Activated CD8-positive, alpha-beta T cell treated with anti-CD3 and anti-CD28 coated beads, Interleukin-2, amount 10 ng/mL, durations not matched to agents 7 days and 5 days (primary cell): ENCODE measurements around the gene HUS1B. TPM values are rescaled to one million over a fixed set of nuclear protein-coding genes. Genes with fewer than 3 reads are reported as not detected.

Source experiments
- ATAC-seq: fragments of 150-1000 bp; cut with Tn5 transposase; one replicate; pipeline ENCODE4 v1.10.0; 2021; ENCODE audit warnings: moderate library complexity
- CTCF ChIA-PET: fragments of 350-600 bp; sonication (Branson Sonifier 250); formaldehyde crosslinking; loops from one replicate; lab custom pipeline; 2021; ENCODE audit warnings: antibody characterized with exemption; lab: Charles Lee
- POLR2A ChIA-PET: fragments of 350-600 bp; sonication (Branson Sonifier 250); formaldehyde crosslinking; loops from one replicate; lab custom pipeline; 2021; ENCODE audit warnings: antibody characterized with exemption; lab: Charles Lee
- DNase-seq: peaks from one replicate; pipeline ENCODE4 v3.0.0-alpha.2; 2020
- H3K27ac Mint-ChIP-seq: one replicate; pipeline ENCODE4 v1.8.0; 2021; ENCODE audit warnings: mild to moderate bottlenecking, mixed read lengths
- H3K27me3 Mint-ChIP-seq: one replicate; pipeline ENCODE4 v1.8.0; 2021; ENCODE audit warnings: low read depth, mixed read lengths
- H3K36me3 Mint-ChIP-seq: one replicate; pipeline ENCODE4 v1.8.0; 2021; ENCODE audit warnings: low read depth, mixed read lengths
- H3K4me1 Mint-ChIP-seq: one replicate; pipeline ENCODE4 v1.8.0; 2021; ENCODE audit warnings: low read depth, mixed read lengths
- H3K4me3 Mint-ChIP-seq: one replicate; pipeline ENCODE4 v1.8.0; 2021; ENCODE audit warnings: mild to moderate bottlenecking, mixed read lengths
- H3K9me3 Mint-ChIP-seq: one replicate; pipeline ENCODE4 v1.8.0; 2022; ENCODE audit warnings: mixed read lengths; ENCODE audit not compliant: insufficient read depth
- total RNA-seq, 2 experiments: library from RNA; stranded (reverse); gene quantifications; one replicate each; pipeline ENCODE4 v1.2.3, GENCODE V29; 2021

Gene HUS1B
- total RNA-seq, 2 experiments from 2014 or later, result 1.6 to 1.8 TPM

- H3K36me3 Mint-ChIP-seq, result peaks cover 20% of the 10 kb centered on the region
- no peak for DNase-seq
- H3K9me3 Mint-ChIP-seq, result no peaks in the 10 kb centered on the region
- ChIA-PET CTCF (no interaction called here), POLR2A (no interaction called here)
- no peak overlapping the region for H3K27ac Mint-ChIP-seq
- H3K4me3 Mint-ChIP-seq, result no peak overlapping the region
- ATAC-seq, result no peak
- H3K27me3 Mint-ChIP-seq, result no peaks in the 10 kb centered on the region
- H3K4me1 Mint-ChIP-seq, result no peaks in the 10 kb centered on the region
These were observed 36.7 kb downstream of the HUS1B start for GRCh38 chr6:620166-620565.

GRCh38 chr6:617456-618100 lies 39.3 kb downstream of the HUS1B start:
- DNase-seq, result no peak
- H3K27ac Mint-ChIP-seq, result no peak overlapping the region
- ChIA-PET CTCF (interaction anchor here (1.0 to 1.9 kb wide), 5 partner anchors 8 to 136 kb away, joined by 3 to 6 read pairs (median 4); no protein-coding TSS in a partner anchor), POLR2A (no interaction called here)
- no peak for ATAC-seq
- H3K27me3 Mint-ChIP-seq, result no peaks in the 10 kb centered on the region
- peaks cover 25% of the 10 kb centered on the region for H3K36me3 Mint-ChIP-seq
- no peaks in the 10 kb centered on the region for H3K9me3 Mint-ChIP-seq
- no peak overlapping the region for H3K4me3 Mint-ChIP-seq
- H3K4me1 Mint-ChIP-seq, result no peaks in the 10 kb centered on the region

GRCh38 chr6:613981-614380 lies 42.9 kb downstream of the HUS1B start:
- ChIA-PET POLR2A (no interaction called here), CTCF (interaction anchor here (1.0 kb wide), 1 partner anchor 20 kb away, joined by 3 read pairs; no protein-coding TSS in a partner anchor)
- no peak for DNase-seq
- no peaks in the 10 kb centered on the region for H3K27me3 Mint-ChIP-seq
- H3K9me3 Mint-ChIP-seq, result no peaks in the 10 kb centered on the region
- ATAC-seq, result no peak
- H3K36me3 Mint-ChIP-seq, result peaks cover 29% of the 10 kb centered on the region
- H3K4me1 Mint-ChIP-seq, result peaks cover 9% of the 10 kb centered on the region
- H3K27ac Mint-ChIP-seq, result no peak overlapping the region
- H3K4me3 Mint-ChIP-seq, result no peak overlapping the region

DNA sequence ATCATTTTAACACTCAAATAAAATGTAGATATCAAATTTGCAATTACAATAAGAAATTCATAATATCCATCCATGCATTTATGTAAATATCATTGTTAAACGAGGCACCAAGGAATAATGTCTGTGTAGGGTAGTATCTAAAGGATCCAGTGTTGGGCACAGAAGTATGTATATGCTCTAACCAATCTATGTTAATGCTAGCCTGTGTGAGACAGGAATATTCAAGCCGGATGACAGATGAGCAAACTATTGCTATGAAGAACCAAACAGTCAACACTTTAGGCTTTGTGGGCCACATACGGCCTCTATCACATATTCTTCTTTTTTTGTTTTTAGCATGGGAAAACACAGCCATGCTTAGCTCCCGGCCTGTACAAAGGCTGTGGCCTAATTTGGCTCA lies 45.0 kb downstream of the HUS1B start:
- no peaks in the 10 kb centered on the region for H3K27me3 Mint-ChIP-seq
- no peaks in the 10 kb centered on the region for H3K9me3 Mint-ChIP-seq
- peaks cover 9% of the 10 kb centered on the region for H3K4me1 Mint-ChIP-seq
- peaks cover 35% of the 10 kb centered on the region for H3K36me3 Mint-ChIP-seq
- DNase-seq, result no peak
- CTCF ChIA-PET, result no interaction called here
- H3K4me3 Mint-ChIP-seq, result no peak overlapping the region
- POLR2A ChIA-PET, result no interaction called here
- no peak for ATAC-seq
- H3K27ac Mint-ChIP-seq, result no peak overlapping the region

GRCh38 chr6:610882-611281 lies 46.0 kb downstream of the HUS1B start:
- CTCF ChIA-PET, result no interaction called here
- Mint-ChIP-seq H3K27ac (peak overlapping the region; percentile 58), H3K36me3 (peaks cover 40% of the 10 kb centered on the region), H3K27me3 (no peaks in the 10 kb centered on the region), H3K4me3 (no peak overlapping the region), H3K4me1 (peaks cover 9% of the 10 kb centered on the region), H3K9me3 (no peaks in the 10 kb centered on the region)
- DNase-seq (no peak), ATAC-seq (no peak)
- POLR2A ChIA-PET, result no interaction called here

- Mint-ChIP-seq H3K4me1 (peaks cover 9% of the 10 kb centered on the region), H3K4me3 (no peak overlapping the region), H3K36me3 (peaks cover 37% of the 10 kb centered on the region), H3K27ac (no peak overlapping the region), H3K27me3 (no peaks in the 10 kb centered on the region), H3K9me3 (no peaks in the 10 kb centered on the region)
- ATAC-seq (no peak), DNase-seq (no peak)
- ChIA-PET CTCF (interaction anchor here (1.3 to 1.7 kb wide), 2 partner anchors 8 to 16 kb away, joined by 3 to 9 read pairs; no protein-coding TSS in a partner anchor), POLR2A (no interaction called here)
These were observed 47.0 kb downstream of the HUS1B start for GRCh38 chr6:609905-610304.

- DNase-seq, result no peak
- no peak for ATAC-seq
- H3K27ac Mint-ChIP-seq, result no peak overlapping the region
- POLR2A ChIA-PET, result no interaction called here
- no peaks in the 10 kb centered on the region for H3K9me3 Mint-ChIP-seq
- H3K36me3 Mint-ChIP-seq, result peaks cover 30% of the 10 kb centered on the region
- peaks cover 9% of the 10 kb centered on the region for H3K4me1 Mint-ChIP-seq
- CTCF ChIA-PET, result interaction anchor here (0.5 to 1.4 kb wide), 3 partner anchors 12 to 87 kb away, joined by 3 to 6 read pairs (median 6); no protein-coding TSS in a partner anchor
- no peaks in the 10 kb centered on the region for H3K27me3 Mint-ChIP-seq
- no peak overlapping the region for H3K4me3 Mint-ChIP-seq
These were observed 50.0 kb downstream of the HUS1B start for GRCh38 chr6:606829-607379.

Other genes starting within 250 kb of the HUS1B start
- 10 to 100 TPM; 34.5 to 34.9 TPM for gene EXOC2, start 36.0 kb upstream of the HUS1B start, total RNA-seq